Caco-2 (cell line): ENCODE results near the gene PLAGL1. TPM values are rescaled to one million over a fixed set of nuclear protein-coding genes. Genes with fewer than 3 reads are reported as not detected.
"Not testable (repeated sequence)": the region's sequence is repeated elsewhere in the genome, so short reads cannot be mapped to it uniquely, and the experiment has no call there.

Source experiments
- BruUV-seq: library from RNA; stranded (reverse); fragments of 400-500 nt; replicated peaks from 2 replicates; lab custom pipeline; 2021; lab: Mats Ljungman, UMichigan
- CTCF ChIA-PET: fragments of 300-600 bp; sonication (Branson Sonifier 250); formaldehyde crosslinking; loops from one replicate; lab custom pipeline; 2022; ENCODE audit warnings: antibody characterized with exemption; lab: Charles Lee
- POLR2A ChIA-PET: fragments of 300-600 bp; sonication (Branson Sonifier 250); formaldehyde crosslinking; loops from one replicate; lab custom pipeline; 2022; ENCODE audit warnings: antibody characterized with exemption; lab: Charles Lee
- DNase-seq, 2 experiments: peaks; one replicate each; pipeline versions ENCODE4 v3.0.0 to v3.0.0-alpha.2; 2020 to 2022
- H3K27me3 ChIP-seq: replicated peaks from 2 replicates; pipeline ENCODE4 v1.6.0; 2011; ENCODE audit warnings: low read length; ENCODE audit not compliant: control insufficient read depth, insufficient read depth
- H3K36me3 ChIP-seq: 2 replicates; pipeline ENCODE4 v1.5.1; 2011; ENCODE audit warnings: low read length; ENCODE audit not compliant: control insufficient read depth, insufficient read depth
- H3K4me1 ChIP-seq: fragments of 250-450 bp; sonication (Bioruptor Pico); 2 replicates; pipeline ENCODE4 v1.5.1; 2020; ENCODE audit warnings: mild to moderate bottlenecking
- H3K4me3 ChIP-seq: 2 replicates; pipeline ENCODE4 v1.5.1; 2011; ENCODE audit warnings: low read depth, mild to moderate bottlenecking, control low read depth, low read length
- H3K9me3 ChIP-seq: fragments of 250-450 bp; sonication (Bioruptor Pico); 2 replicates; pipeline ENCODE4 v1.5.1; 2020; ENCODE audit warnings: mild to moderate bottlenecking, moderate library complexity
- H3K27ac Mint-ChIP-seq: one replicate; pipeline ENCODE4 v1.8.0; 2022; ENCODE audit warnings: mixed read lengths; ENCODE audit not compliant: unreplicated experiment
- H3K27me3 Mint-ChIP-seq: one replicate; pipeline ENCODE4 v1.8.0; 2022; ENCODE audit warnings: mixed read lengths; ENCODE audit not compliant: insufficient read depth, unreplicated experiment
- H3K36me3 Mint-ChIP-seq: one replicate; pipeline ENCODE4 v1.8.0; 2022; ENCODE audit warnings: mild to moderate bottlenecking, mixed read lengths; ENCODE audit not compliant: insufficient read depth, unreplicated experiment
- H3K4me1 Mint-ChIP-seq: one replicate; pipeline ENCODE4 v1.8.0; 2022; ENCODE audit warnings: low read depth, mixed read lengths; ENCODE audit not compliant: unreplicated experiment
- H3K4me3 Mint-ChIP-seq: one replicate; pipeline ENCODE4 v1.8.0; 2022; ENCODE audit warnings: mild to moderate bottlenecking, moderate library complexity, mixed read lengths; ENCODE audit not compliant: unreplicated experiment
- H3K9me3 Mint-ChIP-seq: one replicate; pipeline ENCODE4 v1.8.0; 2022; ENCODE audit warnings: mixed read lengths; ENCODE audit not compliant: unreplicated experiment
- CTCF ChIP-seq, 2 experiments: fragments of 200-600 bp in 1 of 2; IDR thresholded peaks; 1 replicate in 1 of 2; 2 replicates in 1 of 2; pipeline versions ENCODE4 v1.5.1 to v1.8.0; 2011 to 2022; ENCODE audit warnings: antibody characterized with exemption in 1 of 2, control low read depth in 1 of 2, inconsistent platforms in 1 of 2, low read depth in 1 of 2, low read length in 1 of 2, mild to moderate bottlenecking in 1 of 2, moderate library complexity in 1 of 2; ENCODE audit not compliant: insufficient read depth in 1 of 2, severe bottlenecking in 1 of 2, unreplicated experiment in 1 of 2
- intact Hi-C: fragments of 100-400 bp; cut with micrococcal nuclease; formaldehyde crosslinking; loops from one replicate; pipeline ENCODE4 v1.10.0; 2022; ENCODE audit not compliant: unreplicated experiment
- total RNA-seq: library from RNA; stranded (reverse); gene quantifications from 2 replicates; pipeline ENCODE4 v1.2.3, GENCODE V29; 2022

Gene PLAGL1
- total RNA-seq, 1 experiment from 2014 or later = 0.70 TPM

GRCh38 chr6:144013486-144013909, 5.4 kb upstream of the PLAGL1 start:
- Histone ChIP-seq H3K4me3 (no peak overlapping the region), H3K9me3 (no peaks in the 10 kb centered on the region; the same call in 1 of the 2 replicates), H3K36me3 (no peaks in the 10 kb centered on the region), H3K4me1 (no peaks in the 10 kb centered on the region), H3K27me3 (no peaks in the 10 kb centered on the region)
- H3K9me3 Mint-ChIP-seq = no peaks in the 10 kb centered on the region
- no peak overlapping the region for H3K27ac Mint-ChIP-seq
- DNase-seq = peak; percentile 63 to 69
- no peaks in the 10 kb centered on the region for H3K36me3 Mint-ChIP-seq
- intact Hi-C loops = loop anchor here (1.0 kb wide), 2 partner anchors 71 to 438 kb away; no protein-coding TSS in a partner anchor
- POLR2A ChIA-PET = no interaction called here
- H3K4me3 Mint-ChIP-seq = no peak overlapping the region
- CTCF ChIA-PET = interaction anchor here (0.5 to 2.8 kb wide), 7 partner anchors 41 to 484 kb away, joined by 3 to 22 read pairs (median 5); no protein-coding TSS in a partner anchor
- H3K4me1 Mint-ChIP-seq = no peaks in the 10 kb centered on the region
- peak; percentile 77 to 87 for TF ChIP-seq CTCF (IDR thresholded peaks at IDR 0.05; ENCODE audit: insufficient read depth in 1 of 2, low read depth in 1 of 2, low read length in 1 of 2, severe bottlenecking in 1 of 2, unreplicated experiment in 1 of 2)
- peaks cover 7% of the 10 kb centered on the region for H3K27me3 Mint-ChIP-seq
- no TSS peak for BruUV-seq

GRCh38 chr6:144012534-144012933, 4.5 kb upstream of the PLAGL1 start:
- H3K27ac Mint-ChIP-seq = no peak overlapping the region
- no peak for TF ChIP-seq CTCF (IDR thresholded peaks at IDR 0.05; ENCODE audit: insufficient read depth in 1 of 2, low read depth in 1 of 2, low read length in 1 of 2, severe bottlenecking in 1 of 2, unreplicated experiment in 1 of 2)
- ChIA-PET POLR2A (no interaction called here), CTCF (interaction anchor here (2.0 to 2.8 kb wide), 3 partner anchors 71 to 437 kb away, joined by 15 to 22 read pairs (median 16); no protein-coding TSS in a partner anchor)
- DNase-seq = no peak
- H3K9me3 ChIP-seq = no peaks in the 10 kb centered on the region; the same call in 1 of the 2 replicates
- H3K9me3 Mint-ChIP-seq = no peaks in the 10 kb centered on the region
- H3K4me1 Mint-ChIP-seq = no peaks in the 10 kb centered on the region
- no TSS peak for BruUV-seq
- no peaks in the 10 kb centered on the region for H3K4me1 ChIP-seq
- H3K27me3 Mint-ChIP-seq = peaks cover 3% of the 10 kb centered on the region
- H3K4me3 ChIP-seq = no peak overlapping the region
- H3K27me3 ChIP-seq = no peaks in the 10 kb centered on the region
- intact Hi-C loops = no loop called here
- H3K4me3 Mint-ChIP-seq = no peak overlapping the region
- H3K36me3 ChIP-seq = no peaks in the 10 kb centered on the region
- H3K36me3 Mint-ChIP-seq = no peaks in the 10 kb centered on the region

- POLR2A ChIA-PET = not testable (repeated sequence)
Observed at GRCh38 chr6:144009628-144010027, 1.6 kb upstream of the PLAGL1 start.

More at GRCh38 chr6:144009628-144010027, 1.6 kb upstream of the PLAGL1 start:
- CTCF ChIA-PET, H3K9me3 ChIP-seq, H3K9me3 Mint-ChIP-seq, H3K27ac Mint-ChIP-seq, H3K4me1 Mint-ChIP-seq, BruUV-seq, H3K27me3 Mint-ChIP-seq, DNase-seq, H3K27me3 ChIP-seq, H3K4me1 ChIP-seq, H3K4me3 ChIP-seq, H3K36me3 Mint-ChIP-seq, H3K36me3 ChIP-seq, intact Hi-C loops, H3K4me3 Mint-ChIP-seq: not testable (repeated sequence)
